PC-3 (cell line): ENCODE data around the gene LMTK3.

ENCODE experiments used
- EZH2 ChIP-seq: fragments of 300-600 bp; sonication (generic); IDR thresholded peaks from one replicate; pipeline ENCODE4 v1.6.1; 2017; ENCODE audit warnings: antibody characterized with exemption, mild to moderate bottlenecking, low read length; ENCODE audit not compliant: unreplicated experiment
- EZH2phosphoT487 ChIP-seq: fragments of 300-600 bp; sonication (generic); IDR thresholded peaks from 2 replicates; pipeline ENCODE4 v1.6.1; 2018; ENCODE audit warnings: mild to moderate bottlenecking, antibody characterized with exemption, low read length, borderline replicate concordance
- TF ChIP-seq, protein P1 (sequence below): fragments of 300-600 bp; sonication (generic); conservative IDR thresholded peaks from 2 replicates; pipeline ENCODE4 v1.5.1; 2017; ENCODE audit warnings: antibody characterized with exemption, low read depth, mild to moderate bottlenecking, low read length

DNA sequence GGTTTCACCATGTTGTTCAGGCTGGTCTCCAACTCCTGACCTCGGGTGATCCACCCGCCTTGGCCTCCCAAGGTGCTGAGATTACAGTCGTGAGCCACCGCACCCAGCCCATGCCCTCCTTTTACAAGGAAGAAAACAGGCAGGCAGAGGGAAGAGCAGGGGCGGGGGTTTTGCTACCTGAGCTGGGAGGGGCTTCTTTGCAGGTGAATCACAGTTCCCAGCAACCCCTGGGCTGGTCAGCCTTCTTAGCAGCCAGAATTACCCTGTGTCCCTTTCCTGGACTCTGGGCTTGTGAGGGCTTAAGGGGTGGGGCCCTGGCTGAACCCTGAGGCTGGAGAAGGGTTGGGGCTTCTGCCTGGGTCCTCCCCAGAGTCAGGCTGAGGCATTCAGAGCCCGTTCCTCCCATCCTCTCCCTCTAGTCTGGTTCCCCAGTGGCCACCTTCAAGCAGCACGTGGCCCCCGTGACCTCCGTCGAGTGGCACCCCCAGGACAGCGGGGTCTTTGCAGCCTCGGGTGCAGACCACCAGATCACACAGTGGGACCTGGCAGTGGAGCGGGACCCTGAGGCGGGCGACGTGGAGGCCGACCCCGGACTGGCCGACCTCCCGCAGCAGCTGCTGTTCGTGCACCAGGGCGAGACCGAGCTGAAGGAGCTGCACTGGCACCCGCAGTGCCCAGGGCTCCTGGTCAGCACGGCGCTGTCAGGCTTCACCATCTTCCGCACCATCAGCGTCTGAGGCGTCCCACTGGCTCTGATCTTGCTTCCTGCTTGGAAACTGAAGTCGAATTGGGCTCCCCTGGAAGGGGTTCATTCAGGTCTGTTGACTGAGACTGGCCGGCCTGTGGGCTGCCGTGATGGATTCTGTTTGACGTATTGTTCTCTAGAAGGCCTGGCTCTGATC lies 59.1 kb downstream of the LMTK3 start:
- TF ChIP-seq, protein P1, sequence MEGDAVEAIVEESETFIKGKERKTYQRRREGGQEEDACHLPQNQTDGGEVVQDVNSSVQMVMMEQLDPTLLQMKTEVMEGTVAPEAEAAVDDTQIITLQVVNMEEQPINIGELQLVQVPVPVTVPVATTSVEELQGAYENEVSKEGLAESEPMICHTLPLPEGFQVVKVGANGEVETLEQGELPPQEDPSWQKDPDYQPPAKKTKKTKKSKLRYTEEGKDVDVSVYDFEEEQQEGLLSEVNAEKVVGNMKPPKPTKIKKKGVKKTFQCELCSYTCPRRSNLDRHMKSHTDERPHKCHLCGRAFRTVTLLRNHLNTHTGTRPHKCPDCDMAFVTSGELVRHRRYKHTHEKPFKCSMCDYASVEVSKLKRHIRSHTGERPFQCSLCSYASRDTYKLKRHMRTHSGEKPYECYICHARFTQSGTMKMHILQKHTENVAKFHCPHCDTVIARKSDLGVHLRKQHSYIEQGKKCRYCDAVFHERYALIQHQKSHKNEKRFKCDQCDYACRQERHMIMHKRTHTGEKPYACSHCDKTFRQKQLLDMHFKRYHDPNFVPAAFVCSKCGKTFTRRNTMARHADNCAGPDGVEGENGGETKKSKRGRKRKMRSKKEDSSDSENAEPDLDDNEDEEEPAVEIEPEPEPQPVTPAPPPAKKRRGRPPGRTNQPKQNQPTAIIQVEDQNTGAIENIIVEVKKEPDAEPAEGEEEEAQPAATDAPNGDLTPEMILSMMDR = no peak
- TF ChIP-seq EZH2 (no peak), EZH2phosphoT487 (no peak)
